Sciatic nerve (tissue), 2 donors: ENCODE data around the gene LYPD6B. TPM values are rescaled to one million over a fixed set of nuclear protein-coding genes. Genes with fewer than 3 reads are reported as not detected.

Experiments
- ATAC-seq: fragments of 200-7000 bp; cut with Tn5 transposase; one replicate; pipeline ENCODE4 v1.9.1; 2020; ENCODE audit warnings: mild to moderate bottlenecking, moderate library complexity
- DNase-seq: peaks from one replicate; pipeline ENCODE4 v3.0.0-alpha.2; 2020; ENCODE audit warnings: low spot score
- intact Hi-C: fragments of 100-400 bp; cut with DNase I; formaldehyde crosslinking; loops from one replicate; pipeline ENCODE4 v1.14.2; 2022
- total RNA-seq: library from RNA; stranded (reverse); fragmentation: NEBNext Ultra II Directional; extraction: Animal tissue kit (Norgen Biotek cat#: 25700); gene quantifications from one replicate; pipeline ENCODE4 v1.2.1, GENCODE V29; 2021
- donor health status: DM: no; HTN: no; CAD: no.
- donor health status: DM: no; HTN: no; CAD: no.

LYPD6B gene
- total RNA-seq, 1 donor from 2014 or later: not detected

DNA sequence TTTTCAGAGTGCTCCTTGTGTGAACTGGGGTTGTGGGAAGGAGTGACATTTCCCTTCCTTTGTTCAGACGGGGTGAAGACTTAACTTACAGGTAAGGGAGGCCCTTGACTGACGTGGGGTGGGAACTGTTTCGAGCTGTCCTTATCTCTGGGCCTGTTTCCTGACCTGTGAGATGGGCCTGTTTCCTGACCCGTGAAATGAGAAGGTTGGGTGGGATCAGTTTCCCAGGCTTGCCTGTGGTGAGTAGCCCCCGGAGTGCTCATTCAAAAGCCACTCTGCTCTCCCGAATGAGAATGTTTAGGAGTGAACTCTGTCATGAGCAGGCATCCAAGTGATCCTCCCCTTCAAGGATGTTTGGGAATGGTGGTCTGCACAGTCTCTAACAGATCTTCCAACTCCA lies 4.1 kb upstream of the LYPD6B start:
- ATAC-seq (no peak), DNase-seq (no peak)
- intact Hi-C loops: no loop called here

GRCh38 chr2:149036507-149037293 lies 1.8 kb upstream of the LYPD6B start:
- DNase-seq (no peak), ATAC-seq (no peak)
- intact Hi-C loops: no loop called here

- ATAC-seq (no peak), DNase-seq (no peak)
- intact Hi-C loops: no loop called here
Observed at GRCh38 chr2:149037851-149038250, 648 bp upstream of the LYPD6B start.

GRCh38 chr2:149039213-149039724 lies 770 bp downstream of the LYPD6B start:
- no peak for DNase-seq
- ATAC-seq: no peak
- intact Hi-C loops: no loop called here

GRCh38 chr2:149040451-149040850 lies 2.0 kb downstream of the LYPD6B start:
- ATAC-seq (no peak), DNase-seq (no peak)
- intact Hi-C loops: no loop called here

DNA sequence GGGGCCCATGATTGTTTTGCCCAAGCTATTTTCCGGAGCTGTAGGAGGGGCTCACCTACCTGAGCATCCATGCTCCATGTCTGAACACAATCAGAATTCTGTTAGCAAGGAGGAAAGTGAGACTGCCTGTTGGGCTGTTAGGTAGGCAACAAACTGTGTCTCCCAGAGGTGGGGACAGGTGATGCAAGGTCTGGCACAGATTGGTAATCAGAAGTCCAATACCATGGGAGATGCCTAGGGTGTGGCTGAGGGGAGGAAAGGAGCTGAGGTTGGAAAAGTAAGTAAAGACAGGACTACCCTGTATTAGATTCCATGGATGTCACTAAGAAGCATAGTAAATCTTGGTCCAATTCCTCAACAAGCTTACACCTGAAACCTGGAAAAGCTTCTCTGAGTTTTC lies 3.0 kb downstream of the LYPD6B start:
- ATAC-seq: no peak
- intact Hi-C loops: no loop called here
- no peak for DNase-seq

- ATAC-seq: no peak
- DNase-seq: no peak
- intact Hi-C loops: no loop called here
Observed at GRCh38 chr2:149042881-149043280, 4.4 kb downstream of the LYPD6B start.

GRCh38 chr2:149044500-149044899 lies 6.0 kb downstream of the LYPD6B start:
- intact Hi-C loops: no loop called here
- ATAC-seq: no peak
- no peak for DNase-seq

DNA sequence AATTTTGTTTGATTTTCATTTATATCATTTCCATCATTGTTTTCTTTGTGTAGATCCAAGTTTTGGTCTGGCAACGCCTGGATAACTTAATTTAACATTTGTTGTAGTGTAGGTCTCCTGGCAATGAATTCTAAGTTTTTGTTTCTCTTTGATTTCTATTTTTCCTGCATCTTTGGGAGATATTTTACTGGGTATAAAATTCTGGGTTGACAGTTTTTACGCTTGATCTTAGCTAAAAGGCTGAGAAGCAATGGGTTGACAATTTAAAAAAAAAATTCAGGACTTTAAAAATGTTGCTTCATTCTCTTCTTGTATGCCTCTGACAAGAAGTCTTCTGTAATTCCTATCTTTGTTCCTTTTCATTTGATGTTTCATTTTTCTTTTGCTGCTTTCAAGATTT lies 8.6 kb downstream of the LYPD6B start:
- ATAC-seq (no peak), DNase-seq (no peak)
- intact Hi-C loops: no loop called here

DNA sequence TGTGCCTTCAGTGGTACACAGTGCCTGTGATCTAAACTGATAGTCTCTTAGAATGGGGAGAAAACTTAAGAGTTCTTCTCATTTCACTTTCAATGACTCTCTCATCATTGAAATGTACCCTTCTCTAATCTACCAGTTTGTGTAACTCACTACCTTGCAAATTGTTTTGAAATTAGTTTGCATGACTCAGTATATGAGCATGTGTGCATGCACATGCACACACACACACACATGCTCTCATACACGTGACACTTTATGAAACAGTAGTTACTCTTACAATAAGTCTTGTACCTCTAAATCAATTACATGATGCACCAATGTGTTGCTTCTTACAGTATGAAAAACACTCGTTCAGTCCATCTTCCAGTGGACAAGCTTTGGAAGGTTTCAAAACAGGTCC lies 10.6 kb downstream of the LYPD6B start:
- intact Hi-C loops: no loop called here

GRCh38 chr2:149050188-149050587 lies 11.7 kb downstream of the LYPD6B start:
- ATAC-seq (peak; percentile 78), DNase-seq (no peak)
- intact Hi-C loops: no loop called here

More for the DNA sequence above, 10.6 kb downstream of the LYPD6B start:
- DNase-seq: no peak
- ATAC-seq: no peak

DNA sequence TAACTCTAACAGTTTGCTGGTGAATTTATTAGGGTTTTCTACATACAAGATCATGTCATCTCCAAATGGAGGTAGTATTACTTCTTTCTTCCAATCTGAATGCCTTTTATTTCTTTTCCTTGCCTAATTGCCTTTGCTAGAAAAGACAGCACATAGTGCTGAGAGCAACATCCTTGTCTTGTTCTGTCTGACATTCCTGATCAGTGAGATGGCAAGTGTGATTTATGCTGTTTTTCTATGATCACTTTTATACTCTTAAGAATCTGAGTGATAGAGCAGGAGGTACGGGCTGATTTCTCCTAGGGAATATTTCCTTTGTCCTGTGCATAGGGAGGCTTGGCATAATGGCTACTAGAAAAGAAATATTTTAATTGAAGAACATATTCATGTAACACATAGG lies 17.3 kb downstream of the LYPD6B start:
- no peak for ATAC-seq
- intact Hi-C loops: no loop called here

GRCh38 chr2:149056541-149057255 lies 18.2 kb downstream of the LYPD6B start:
- no peak for DNase-seq
- ATAC-seq: no peak

More for the DNA sequence above, 17.3 kb downstream of the LYPD6B start:
- no peak for DNase-seq

DNA sequence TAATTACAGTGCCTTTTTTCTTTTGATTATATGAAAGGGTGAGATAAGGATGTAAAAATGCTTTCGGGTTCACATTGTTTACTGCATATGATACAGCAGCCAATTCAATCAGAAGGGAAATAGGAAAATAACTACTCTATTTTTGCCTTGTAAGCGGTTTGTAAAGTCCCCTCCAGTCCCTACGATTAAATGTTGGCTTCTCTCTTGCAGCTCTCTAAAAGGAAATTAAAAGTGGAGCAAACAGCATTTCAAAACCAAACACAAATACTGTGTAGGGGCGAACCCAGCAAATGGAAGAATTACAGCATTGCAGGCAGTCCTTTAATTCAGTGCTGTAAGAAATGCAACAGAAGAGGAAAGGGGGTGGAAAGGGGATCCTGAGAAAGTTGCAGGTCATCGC lies 18.9 kb downstream of the LYPD6B start:
- no peak for DNase-seq
- intact Hi-C loops: no loop called here
- no peak for ATAC-seq

More at GRCh38 chr2:149056541-149057255, 18.2 kb downstream of the LYPD6B start:
- intact Hi-C loops: no loop called here

GRCh38 chr2:149058936-149059335 lies 20.4 kb downstream of the LYPD6B start:
- intact Hi-C loops: no loop called here
- DNase-seq (no peak), ATAC-seq (no peak)

DNA sequence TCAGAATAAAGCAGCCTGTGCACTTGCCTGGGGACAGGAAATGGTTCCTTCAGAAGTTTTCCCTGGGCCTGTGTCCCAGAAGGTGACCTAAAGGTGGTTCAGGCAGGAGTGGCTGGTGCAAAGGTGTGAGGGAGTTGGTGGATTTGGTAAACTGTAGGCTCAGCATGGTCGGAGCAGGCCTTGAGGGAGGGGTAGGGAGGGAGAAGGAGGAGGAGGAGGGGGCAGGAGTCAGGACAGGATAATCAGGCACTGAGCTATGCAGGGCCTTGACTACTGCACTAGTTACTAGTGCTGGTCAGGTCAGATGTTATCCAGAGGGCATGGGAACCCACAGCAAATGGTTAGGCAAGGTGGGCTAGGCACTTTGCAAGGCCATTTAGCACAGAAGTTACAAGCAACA lies 21.3 kb downstream of the LYPD6B start:
- ATAC-seq (no peak), DNase-seq (no peak)
- intact Hi-C loops: no loop called here

- intact Hi-C loops: no loop called here
- DNase-seq (no peak), ATAC-seq (no peak)
Observed at GRCh38 chr2:149061133-149061745, 22.7 kb downstream of the LYPD6B start.

- no peak for DNase-seq
- intact Hi-C loops: no loop called here
- no peak for ATAC-seq
Observed at GRCh38 chr2:149062531-149062930, 24.0 kb downstream of the LYPD6B start.

- no peak for DNase-seq
- no peak for ATAC-seq
- intact Hi-C loops: no loop called here
Observed at GRCh38 chr2:149063177-149063576, 24.7 kb downstream of the LYPD6B start.

DNA sequence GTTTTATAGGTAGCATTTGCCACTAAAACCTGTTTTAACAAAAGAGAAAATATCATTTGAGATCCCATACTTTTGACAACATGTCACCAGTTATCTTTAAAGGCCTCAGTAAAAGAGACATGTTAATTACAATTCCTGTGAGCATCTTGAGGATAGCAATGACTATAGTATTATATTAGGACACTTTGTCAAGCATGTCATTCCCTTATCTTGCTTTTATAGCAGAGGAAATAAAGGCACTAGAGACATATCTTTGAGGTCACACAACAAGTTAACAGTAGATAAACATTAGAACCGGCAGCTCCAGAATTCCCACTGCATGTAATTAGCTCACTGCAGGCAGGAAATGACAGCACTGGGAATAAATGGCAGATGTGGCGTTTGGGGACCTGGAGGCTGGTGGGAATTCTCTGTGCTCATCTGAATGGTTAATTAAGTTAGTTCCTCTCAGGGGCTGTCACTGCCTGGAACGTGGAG lies 25.9 kb downstream of the LYPD6B start:
- no peak for ATAC-seq
- intact Hi-C loops: no loop called here

More for the DNA sequence above, 25.9 kb downstream of the LYPD6B start:
- no peak for DNase-seq
